Kidney tubule cell (primary cell): ENCODE data around the gene RHOC.
A peak's percentile ranks its signal among the peaks of the same experiment; 100 is the strongest.
"Not testable (repeated sequence)": the region's sequence is repeated elsewhere in the genome, so short reads cannot be mapped to it uniquely, and the experiment has no call there.

Experiments
- DNase-seq: peaks from one replicate; pipeline ENCODE4 v3.0.0-alpha.2; 2018; ENCODE audit warnings: low spot score

RHOC gene

DNA sequence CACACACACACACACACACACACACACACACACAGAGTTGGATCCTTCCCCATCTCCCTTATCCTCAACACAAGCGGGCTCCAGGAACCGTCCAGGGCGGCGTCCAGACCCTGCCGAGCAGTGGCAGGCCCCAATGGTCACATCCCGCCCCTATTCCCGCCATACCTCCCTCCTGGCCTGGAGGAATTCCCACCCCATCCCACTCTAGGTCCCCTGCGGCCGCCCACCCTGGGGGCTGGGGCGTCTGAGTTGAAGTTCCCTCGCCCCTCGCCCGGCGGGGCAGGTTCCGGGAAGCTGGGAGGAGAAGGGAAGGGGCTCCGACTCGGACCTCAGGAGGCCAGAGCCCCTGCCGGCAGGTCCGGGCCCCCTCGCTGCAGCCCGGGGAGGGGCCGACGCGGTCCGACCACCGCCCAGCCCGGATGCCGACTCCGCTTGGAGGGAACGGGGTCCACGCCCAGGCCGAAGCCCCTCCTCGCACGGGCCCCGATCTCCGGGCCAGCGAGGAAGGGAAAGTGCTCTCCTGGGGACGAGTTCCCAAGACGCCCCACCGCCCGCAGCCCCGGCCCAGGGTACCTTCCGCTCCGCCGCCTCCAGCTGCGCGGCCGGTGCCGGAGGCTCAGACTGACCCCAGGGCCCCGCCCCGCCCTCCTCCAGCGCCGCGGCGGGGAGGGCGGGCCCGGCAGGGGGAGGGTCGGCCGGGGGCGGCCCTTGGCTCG lies at the start of gene RHOC:
RHOC (minus strand) TSS at position 623 of the 716 bp plus-strand sequence. CDS start 3,328 bp downstream, outside the sequence.
- DNase-seq, result peak; percentile 22

DNA sequence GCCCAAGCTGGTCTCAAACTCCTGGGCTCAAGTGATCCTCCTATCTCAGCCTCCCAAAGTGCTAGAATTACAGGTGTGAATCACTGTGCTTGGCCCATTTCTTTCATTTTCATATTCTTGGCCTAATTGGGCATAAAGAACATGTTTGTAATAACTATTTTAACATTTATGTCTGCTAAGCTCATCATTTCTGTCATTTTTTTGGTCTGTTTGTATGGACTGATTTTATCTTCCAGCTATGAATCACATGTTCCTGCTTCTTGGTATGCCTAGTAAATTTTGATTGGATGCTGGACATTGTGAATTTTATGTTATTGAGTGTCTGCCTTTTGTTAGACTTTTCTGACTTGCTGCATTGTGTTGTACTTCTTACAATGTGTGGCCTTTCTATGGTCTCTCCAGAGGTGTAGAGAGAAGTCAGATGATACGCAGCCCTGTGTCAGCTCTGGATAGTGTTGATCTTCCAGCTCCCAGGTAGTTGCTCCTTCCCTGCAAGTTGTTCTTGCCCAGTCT lies 47.2 kb upstream of the RHOC start:
- DNase-seq, result no peak

DNA sequence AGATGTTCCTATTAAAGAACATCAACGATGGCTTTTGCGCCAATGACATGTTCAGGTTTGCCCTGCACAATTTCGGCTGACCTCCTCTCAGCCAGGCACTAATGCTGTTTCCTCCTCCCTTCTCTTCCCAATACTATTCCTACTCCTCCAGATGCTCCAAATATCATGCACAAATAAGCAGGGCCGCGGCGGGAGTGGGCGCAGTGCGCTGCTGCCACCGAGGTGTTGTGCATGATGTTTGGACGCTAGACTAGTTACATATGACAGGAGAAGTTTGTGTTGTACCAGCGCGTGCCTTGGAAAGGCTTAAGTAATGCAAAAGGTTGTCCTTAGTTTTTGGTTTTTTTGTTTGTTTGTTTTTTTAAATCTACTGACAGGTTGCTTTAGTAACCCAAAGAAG lies 41.5 kb upstream of the RHOC start:
- DNase-seq, result no peak

DNA sequence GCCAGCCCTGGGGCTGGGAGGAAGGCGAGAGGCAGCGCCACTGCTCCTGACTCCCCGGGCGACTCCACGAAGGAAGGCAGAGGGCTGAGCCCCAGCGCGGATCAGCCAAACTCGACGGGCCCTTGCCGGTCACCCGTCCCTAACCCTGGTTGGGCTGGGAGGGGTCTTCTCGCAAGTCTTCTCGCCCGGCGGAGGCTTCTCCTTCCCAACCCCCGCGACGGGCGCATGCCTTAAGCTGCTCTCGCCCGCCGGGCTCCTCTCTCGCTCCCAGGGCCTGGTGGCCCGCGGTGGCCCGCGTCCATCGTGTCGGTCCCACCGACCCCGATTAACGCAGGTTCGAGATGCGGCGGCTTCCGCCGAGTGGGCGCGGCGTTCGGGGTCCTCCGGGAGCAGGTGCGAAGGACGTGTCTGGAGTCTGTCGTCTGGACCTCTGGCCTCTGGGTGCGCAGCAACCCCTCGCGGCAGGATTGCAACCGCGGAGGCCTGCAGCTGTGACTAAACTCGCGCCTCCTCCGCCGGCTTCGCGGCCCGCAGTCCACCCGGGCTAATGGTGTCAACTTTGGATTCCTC lies 37.2 kb upstream of the RHOC start:
- DNase-seq, result peak; percentile 50

DNA sequence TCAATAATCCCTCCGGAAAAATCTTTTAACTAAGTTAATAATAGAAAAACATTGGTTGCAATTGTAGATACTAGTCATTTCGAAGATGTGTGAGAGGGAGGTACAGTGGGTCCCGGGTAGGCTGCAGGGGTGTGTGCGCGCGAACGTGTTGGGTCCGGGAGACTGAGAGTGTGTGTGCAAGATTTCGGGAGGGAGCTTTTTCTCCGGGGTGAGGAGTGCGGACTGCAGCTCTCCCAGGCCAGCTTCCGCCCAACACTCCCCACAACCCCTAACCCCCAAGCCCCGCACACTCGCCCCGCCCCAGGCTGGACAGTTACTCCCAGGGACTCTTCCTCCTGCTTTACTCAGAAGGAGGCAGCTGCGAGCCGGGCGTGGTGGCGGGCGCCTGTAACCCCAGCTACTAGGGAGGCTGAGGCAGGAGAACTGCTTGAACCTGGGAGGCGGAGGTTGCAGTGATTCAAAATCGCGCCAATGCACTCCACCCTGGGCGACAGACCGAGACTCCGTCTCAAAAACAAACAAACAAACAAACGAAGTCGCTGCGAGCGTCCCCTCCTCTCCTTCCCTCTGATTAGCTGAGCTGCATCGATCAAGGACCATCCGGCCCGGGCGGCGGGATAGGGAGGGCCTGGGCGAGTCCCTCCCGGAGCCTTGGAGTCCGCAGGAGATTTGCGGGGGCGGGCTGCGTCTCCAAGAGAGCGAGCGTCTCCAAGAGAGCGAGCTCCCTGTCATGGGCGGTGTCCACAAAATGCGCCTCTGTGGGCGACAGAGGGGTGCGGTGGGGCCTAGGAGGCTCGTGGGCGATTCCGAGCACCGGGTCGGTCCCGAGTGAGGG lies 36.5 kb upstream of the RHOC start:
- DNase-seq, result no peak

DNA sequence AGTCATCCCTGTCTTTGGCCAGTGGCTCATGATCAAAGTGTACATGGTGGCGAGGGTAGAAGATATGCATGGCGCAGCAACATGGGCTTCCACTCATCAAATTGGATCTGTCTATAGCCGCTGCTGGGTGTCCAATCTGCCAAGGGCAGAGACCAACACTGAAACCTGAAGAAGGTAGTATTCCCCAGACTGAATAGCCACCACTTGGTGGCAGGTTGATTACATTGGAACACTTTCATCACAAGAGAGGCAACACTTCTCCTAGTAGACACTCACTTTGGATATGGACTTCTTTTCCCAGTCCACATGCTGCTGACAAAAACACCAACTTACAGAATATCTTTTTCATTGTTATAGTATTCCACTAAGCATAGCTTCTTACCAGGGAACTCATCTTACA lies 30.6 kb upstream of the RHOC start:
- DNase-seq, result no peak

DNA sequence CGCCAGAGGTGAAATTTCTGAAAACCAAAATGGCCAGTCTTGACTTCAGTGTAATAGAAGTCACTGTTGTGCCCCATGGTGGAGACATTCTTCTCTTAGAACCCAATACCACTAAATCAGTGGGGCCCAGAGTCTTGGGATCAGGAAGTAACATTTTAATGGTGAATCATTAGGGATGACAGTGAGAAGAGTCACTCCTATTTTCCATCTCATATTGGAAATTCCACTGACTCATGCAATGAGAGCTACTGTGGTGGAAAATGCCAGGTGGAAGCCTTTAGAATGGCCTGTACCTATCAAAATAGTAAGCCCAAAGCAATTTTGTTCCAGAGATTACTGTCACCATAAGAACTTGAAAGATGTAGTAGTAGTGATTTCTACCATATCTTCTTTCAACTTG lies 28.8 kb upstream of the RHOC start:
- DNase-seq, result peak; percentile 97

DNA sequence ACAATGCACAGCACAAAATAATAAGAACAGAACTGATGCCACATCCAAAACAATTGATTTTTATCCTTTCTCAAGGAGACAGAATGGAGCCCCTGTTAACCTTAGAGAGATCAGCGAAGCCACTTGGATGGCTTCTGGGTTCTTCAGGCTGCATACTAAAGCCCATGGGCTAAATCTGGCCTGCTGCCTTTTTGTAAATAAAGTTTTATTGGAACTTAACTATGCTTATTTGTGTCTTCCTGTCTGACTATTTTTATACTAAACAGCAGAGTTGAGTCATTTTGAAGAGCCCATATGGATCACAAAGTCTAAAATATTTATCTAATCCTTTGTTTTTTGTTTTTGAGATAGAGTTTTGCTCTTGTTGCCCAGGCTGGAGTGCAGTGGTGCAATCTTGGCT lies 24.5 kb upstream of the RHOC start:
- no peak for DNase-seq

DNA sequence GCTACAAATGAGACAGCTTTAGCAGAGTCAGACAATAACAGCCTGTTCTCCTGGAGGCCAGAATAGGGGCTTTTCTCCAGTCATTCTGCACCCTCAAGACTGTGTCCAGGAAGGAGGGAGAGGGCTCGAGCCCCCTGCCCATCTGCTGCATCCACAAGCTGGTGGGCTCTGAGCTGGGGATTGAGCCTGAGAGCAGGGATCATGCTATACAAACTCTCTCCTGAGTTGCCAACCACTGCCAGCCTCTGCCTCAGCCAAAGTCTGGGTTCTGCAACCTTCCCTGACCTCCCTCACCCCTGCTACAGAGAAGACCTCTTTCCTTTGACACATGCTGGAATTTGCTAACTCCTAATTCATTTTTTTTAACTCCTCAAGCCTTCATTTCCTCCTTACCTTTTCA lies 23.0 kb upstream of the RHOC start:
- DNase-seq, result no peak

DNA sequence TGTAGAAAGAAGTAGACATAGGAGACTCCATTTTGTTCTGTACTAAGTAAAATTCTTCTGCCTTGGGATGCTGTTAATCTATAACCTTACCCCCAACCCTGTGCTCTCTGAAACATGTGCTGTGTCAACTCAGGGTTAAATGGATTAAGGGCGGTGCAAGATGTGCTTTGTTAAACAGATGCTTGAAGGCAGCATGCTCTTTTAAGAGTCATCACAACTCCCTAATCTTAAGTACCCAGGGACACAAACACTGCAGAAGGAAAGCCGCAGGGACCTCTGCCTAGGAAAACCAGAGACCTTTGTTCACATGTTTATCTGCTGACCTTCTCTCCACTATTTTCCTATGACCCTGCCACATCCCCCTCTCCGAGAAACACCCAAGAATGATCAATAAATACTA lies 22.1 kb upstream of the RHOC start:
- not testable (repeated sequence) for DNase-seq

DNA sequence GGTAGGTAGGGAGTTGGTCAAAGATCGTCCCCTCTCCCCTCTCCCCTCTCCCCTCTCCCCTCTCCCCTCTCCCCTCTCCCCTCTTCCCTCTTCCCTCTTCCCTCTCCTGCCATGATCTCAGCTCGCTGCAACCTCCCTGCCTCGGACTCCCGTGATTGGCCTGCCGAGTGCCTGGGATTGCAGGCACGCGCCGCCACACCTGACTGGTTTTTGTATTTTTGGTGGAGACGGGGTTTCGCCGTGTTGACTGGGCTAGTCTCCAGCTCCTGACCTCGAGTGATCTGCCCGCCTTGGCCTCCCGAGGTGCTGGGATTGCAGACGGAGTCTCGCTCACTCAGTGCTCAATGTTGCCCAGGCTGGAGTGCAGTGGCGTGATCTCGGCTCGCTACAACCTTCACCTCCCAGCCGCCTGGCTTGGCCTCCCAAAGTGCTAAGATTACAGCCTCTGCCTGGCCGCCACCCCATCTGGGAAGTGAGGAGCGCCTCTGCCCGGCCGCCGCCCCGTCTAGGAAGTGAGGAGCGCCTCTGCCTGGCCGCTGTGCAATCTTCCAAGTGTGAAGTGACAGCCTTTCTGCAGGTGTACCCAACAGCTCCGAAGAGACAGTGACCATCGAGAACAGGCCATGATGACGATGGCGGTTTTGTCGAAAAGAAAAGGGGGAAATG lies 21.5 kb upstream of the RHOC start:
- DNase-seq, result not testable (repeated sequence)

DNA sequence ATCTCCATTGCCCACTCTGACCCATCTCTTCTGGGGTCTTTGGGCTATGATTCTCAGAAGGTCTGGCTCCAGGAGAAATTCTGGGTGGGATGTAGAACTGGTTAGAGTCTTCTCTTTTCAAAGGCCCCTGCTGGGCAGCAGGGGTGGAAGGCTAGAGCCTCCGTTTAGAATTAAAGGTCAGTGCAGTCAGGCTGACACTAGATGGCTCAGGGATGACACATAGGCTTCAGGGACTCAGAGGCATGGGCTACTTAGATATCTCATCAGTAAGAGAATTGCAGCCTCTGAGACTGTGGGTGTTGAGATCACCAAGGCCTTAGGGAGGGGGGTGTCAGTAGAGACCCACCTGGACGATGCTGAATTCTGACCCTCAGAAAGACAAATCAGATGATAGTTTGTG lies 20.8 kb upstream of the RHOC start:
- DNase-seq, result peak; percentile 61

DNA sequence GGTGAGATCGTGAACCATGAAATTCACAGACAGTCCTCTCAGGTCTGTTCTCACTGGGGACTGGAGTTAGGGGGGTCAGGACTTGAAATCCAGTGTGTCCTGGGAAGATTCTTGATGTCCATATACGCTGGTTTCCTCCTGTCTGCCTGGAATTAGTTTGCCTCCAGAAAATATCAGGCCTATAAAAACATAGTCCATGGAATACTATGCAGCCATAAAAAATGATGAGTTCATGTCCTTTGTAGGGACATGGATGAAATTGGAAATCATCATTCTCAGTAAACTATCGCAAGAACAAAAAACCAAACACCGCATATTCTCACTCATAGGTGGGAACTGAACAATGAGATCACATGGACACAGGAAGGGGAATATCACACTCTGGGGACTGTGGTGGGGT lies 17.3 kb upstream of the RHOC start:
- DNase-seq, result not testable (repeated sequence)

DNA sequence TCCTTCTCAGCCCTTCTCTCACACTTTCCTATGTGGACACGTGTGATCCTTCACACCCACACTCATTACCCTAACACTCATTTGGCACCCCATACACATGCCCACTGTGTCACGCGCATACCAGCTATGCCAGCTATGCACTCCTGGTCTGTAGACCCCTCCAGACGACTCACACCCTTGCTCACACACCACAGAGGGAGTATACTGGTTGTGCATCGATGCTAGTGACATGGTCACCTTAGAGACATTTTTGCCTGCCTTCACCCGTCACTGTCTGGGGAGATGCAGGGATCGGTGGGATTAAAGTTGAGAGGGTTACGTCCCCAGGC lies 16.5 kb upstream of the RHOC start:
- peak; percentile 29 for DNase-seq

DNA sequence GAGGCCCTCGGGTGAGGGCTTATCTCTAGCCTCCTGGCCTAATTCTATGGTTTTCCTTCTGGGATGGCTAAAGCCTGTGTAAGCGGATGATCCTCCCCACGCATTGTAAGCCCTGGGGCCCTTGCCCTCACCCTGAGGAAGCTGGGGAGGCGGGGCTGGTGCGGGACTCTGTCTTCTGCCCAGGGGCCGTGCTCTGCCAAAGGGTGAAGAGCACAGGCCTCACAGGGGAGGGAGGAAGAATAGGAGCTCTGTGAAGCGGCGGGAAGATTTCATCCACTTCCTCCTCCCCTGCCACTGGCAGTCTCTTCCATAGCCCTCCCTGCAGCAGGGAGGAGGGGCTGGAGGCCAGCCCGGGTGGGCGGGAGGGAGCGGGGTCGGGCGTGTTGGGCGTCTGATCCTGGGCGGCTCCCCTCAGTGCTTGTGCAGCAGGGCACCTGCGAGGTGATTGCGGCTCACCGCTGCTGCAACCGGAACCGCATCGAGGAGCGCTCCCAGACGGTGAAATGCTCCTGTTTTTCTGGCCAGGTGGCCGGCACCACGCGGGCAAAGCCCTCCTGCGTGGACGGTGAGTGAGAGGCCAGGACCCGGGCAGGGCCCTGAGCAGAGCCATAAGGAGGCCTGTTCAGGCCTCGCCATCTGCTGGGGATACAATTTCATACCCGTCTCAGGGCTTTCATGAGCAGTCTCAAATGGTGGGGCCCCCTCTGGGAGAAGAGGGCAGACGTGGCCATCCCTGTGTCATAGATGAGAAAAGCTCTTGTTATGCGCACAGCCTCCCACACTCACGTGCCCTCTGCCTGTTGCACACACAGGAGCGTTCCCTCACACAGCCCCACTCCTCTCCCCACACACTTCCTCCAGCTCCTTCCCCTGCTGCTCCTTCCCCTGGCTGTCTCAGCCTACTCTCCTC lies 15.9 kb upstream of the RHOC start:
- no peak for DNase-seq

DNA sequence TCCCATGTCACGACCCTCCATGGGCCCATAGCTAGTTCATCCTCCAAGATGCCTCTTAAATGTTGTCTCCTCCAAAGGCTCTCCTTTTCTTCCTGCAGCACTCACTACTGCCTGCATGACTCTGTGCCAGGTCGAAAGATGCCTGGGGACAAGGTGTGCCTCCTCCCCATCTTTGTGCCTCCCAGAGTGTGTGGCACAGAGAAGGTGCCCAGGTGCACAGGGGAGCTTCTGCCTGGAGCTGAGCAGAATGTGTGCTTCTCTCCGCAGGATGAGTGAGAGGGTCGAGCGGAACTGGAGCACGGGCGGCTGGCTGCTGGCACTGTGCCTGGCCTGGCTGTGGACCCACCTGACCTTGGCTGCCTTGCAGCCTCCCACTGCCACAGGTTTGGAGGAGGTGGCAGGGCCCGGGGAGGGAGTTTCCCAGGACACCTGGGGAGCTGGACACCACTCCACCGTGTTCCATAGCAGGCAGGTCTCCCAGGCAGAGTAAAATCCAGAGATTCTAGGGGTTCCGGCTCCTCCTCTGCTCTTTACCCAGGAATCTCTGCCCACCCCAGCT lies 15.1 kb upstream of the RHOC start:
- DNase-seq, result peak; percentile 60

DNA sequence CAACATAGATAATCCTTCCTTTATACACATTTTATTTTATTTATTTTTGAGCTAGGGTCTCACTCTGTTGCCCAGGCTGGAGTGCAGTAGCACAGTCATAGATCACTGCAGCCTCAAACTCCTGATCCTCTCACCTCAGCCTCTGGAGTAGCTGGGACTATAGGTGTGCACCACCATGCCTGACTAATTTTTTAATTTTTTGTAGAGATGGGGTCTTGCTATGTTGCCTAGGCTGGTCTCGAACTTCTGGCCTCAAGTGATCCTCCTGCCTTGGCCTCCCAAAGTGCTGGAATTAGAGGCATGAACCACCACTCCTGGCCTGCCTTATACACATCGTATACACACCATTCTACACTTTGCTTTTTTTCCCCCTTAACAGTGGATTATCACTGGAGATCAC lies 14.4 kb upstream of the RHOC start:
- DNase-seq, result not testable (repeated sequence)

DNA sequence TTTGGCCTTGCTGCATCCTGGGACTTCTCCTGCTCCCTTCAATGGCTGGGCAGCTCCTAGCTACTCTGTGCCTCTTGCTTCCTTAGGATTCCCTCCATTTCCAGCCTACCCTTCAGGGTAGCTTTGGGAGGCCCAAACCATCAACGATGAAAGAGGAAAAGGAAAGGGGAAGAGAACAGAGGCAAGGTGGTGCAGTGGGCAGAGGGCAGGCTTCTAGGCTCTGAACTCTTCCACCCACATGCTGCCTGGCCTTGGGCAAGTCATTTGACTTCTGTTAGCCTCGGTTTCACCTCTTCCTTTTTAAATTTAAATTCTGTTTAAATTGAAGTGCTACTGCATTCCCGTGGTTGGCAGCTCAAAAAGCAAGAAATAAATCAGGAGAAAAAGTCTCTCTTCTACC lies 13.9 kb upstream of the RHOC start:
- DNase-seq, result no peak

DNA sequence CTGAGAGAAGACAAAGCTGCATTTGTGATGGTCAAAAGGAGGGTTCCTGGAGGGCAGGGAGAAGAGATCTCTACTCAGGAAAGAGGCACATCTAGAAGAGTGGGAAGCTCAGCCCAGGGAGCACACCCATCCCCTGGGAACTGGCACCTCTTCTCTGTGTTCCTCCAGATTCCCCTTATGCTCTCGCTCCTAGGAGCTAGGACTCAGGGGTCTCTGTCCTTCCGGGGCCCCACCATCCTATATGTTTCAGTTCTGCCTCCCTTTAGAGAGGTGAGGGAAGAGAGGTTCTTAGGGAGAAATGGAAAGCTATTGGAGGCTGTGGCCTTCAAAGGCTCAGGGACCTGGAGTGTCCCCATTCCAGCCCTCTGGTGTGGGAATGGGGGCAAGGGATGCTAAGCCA lies 12.8 kb upstream of the RHOC start:
- DNase-seq, result no peak

DNA sequence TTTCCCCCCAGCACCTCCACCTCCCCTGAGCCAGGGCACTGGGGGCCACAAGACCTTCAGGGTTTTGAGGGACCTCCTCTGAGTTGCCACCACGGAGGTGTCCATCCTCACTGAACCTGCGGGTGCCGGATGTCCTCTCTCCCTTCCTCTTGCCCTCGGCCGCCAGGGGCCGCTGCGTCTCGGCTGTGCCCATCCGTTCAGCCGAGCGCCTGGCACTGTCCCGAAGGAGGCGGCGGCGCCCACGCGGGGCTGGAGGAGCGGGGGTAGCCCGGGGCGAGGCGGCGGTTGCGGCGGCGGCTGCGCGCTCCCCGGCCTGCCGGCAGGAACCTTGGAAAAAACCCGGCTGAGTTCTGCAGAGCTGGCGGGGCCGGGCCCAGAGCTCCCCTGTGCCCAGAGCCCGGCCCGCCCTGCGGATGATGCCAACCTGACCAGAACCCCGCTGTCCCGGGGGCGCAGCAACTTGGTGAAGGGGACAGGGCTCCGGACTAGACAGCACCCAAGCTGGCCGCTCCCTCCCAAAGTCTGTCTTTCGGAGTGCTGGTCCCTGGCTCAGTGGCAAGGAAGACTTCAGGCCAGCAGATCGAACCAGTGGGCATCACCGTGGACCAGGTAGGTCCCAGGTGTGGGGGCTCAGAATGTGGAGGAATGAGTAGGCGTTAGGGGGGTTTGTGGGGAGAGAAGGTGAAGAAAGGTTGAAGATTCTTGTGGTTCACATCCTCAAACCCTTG lies 11.9 kb upstream of the RHOC start:
- peak; percentile 80 for DNase-seq
